ENCODE results near the gene AMT. TPM values are rescaled to one million over a fixed set of nuclear protein-coding genes. Genes with fewer than 3 reads are reported as not detected.
"Not testable (repeated sequence)": the region's sequence is repeated elsewhere in the genome, so short reads cannot be mapped to it uniquely, and the experiment has no call there.

AMT gene
- total RNA-seq, 2 donors from 2014 or later: 44.4 to 51.7 TPM

- peak; percentile 63 for DNase-seq
- Histone ChIP-seq H3K27me3 (ENCODE audit: control insufficient read depth, insufficient read depth, low read length, poor library complexity, severe bottlenecking) (no peaks in the 10 kb centered on the region), H3K27ac (ENCODE audit: low read depth, low read length) (no peak overlapping the region), H3K9ac (ENCODE audit: extremely low read depth, low read length, poor library complexity, severe bottlenecking) (no peak overlapping the region), H3K4me1 (ENCODE audit: control insufficient read depth, insufficient read depth, low read length) (no peaks in the 10 kb centered on the region), H3K36me3 (ENCODE audit: control insufficient read depth, insufficient read depth, low read length) (peaks cover 36% of the 10 kb centered on the region), H3K9me3 (ENCODE audit: control insufficient read depth, low read length) (no peaks in the 10 kb centered on the region), H3K4me3 (ENCODE audit: low read length) (no peak overlapping the region)
- Mint-ChIP-seq H3K36me3 (ENCODE audit: low read depth) (peaks cover 49% of the 10 kb centered on the region), H3K27me3 (ENCODE audit: insufficient read depth) (no peaks in the 10 kb centered on the region), H3K9me3 (no peaks in the 10 kb centered on the region), H3K4me1 (peaks cover 26% of the 10 kb centered on the region), H3K4me3 (no peak overlapping the region), H3K27ac (peak overlapping the region; percentile 2)
- WGBS, 2 experiments (ENCODE audit: insufficient coverage in 1 of 2, insufficient read length in 1 of 2): 88 to 89% methylated on average over 3 to 4 of the region's 4 CpGs
- no peak for TF ChIP-seq CTCF (conservative IDR thresholded peaks at IDR 0.05)
These were observed 24.8 kb downstream of the AMT start for GRCh38 chr3:49397470-49397869.

GRCh38 chr3:49391310-49391709 lies 31.0 kb downstream of the AMT start:
- H3K4me1 ChIP-seq (ENCODE audit: control insufficient read depth, insufficient read depth, low read length); H3K4me3 Mint-ChIP-seq; H3K27me3 Mint-ChIP-seq (ENCODE audit: insufficient read depth); H3K4me3 ChIP-seq (ENCODE audit: low read length); H3K9me3 Mint-ChIP-seq; H3K27me3 ChIP-seq (ENCODE audit: control insufficient read depth, insufficient read depth, low read length, poor library complexity, severe bottlenecking); H3K27ac ChIP-seq (ENCODE audit: low read depth, low read length); H3K9ac ChIP-seq (ENCODE audit: extremely low read depth, low read length, poor library complexity, severe bottlenecking); H3K27ac Mint-ChIP-seq; DNase-seq; H3K4me1 Mint-ChIP-seq; H3K9me3 ChIP-seq (ENCODE audit: control insufficient read depth, low read length): not testable (repeated sequence)
- peaks cover 26% of the 10 kb centered on the region for H3K36me3 ChIP-seq (ENCODE audit: control insufficient read depth, insufficient read depth, low read length)
- peaks cover 40% of the 10 kb centered on the region for H3K36me3 Mint-ChIP-seq (ENCODE audit: low read depth)
- WGBS, 2 experiments (ENCODE audit: insufficient coverage in 1 of 2, insufficient read length in 1 of 2): 81 to 85% methylated on average over 8 to 10 of the region's 10 CpGs

GRCh38 chr3:49389297-49389696 lies 33.0 kb downstream of the AMT start:
- Histone ChIP-seq H3K4me3 (ENCODE audit: low read length) (no peak overlapping the region), H3K36me3 (ENCODE audit: control insufficient read depth, insufficient read depth, low read length) (peaks cover 16% of the 10 kb centered on the region), H3K9ac (ENCODE audit: extremely low read depth, low read length, poor library complexity, severe bottlenecking) (no peak overlapping the region), H3K9me3 (ENCODE audit: control insufficient read depth, low read length) (no peaks in the 10 kb centered on the region), H3K4me1 (ENCODE audit: control insufficient read depth, insufficient read depth, low read length) (no peaks in the 10 kb centered on the region), H3K27me3 (ENCODE audit: control insufficient read depth, insufficient read depth, low read length, poor library complexity, severe bottlenecking) (no peaks in the 10 kb centered on the region), H3K27ac (ENCODE audit: low read depth, low read length) (no peak overlapping the region)
- Mint-ChIP-seq H3K4me1 (peaks cover 3% of the 10 kb centered on the region), H3K27ac (no peak overlapping the region), H3K36me3 (ENCODE audit: low read depth) (peaks cover 23% of the 10 kb centered on the region), H3K4me3 (no peak overlapping the region), H3K27me3 (ENCODE audit: insufficient read depth) (no peaks in the 10 kb centered on the region), H3K9me3 (peaks cover 2% of the 10 kb centered on the region)
- 94 to 95% methylated on average over 3 to 6 of the region's 6 CpGs for WGBS, 2 experiments (ENCODE audit: insufficient coverage in 1 of 2, insufficient read length in 1 of 2)
- TF ChIP-seq CTCF (conservative IDR thresholded peaks at IDR 0.05): no peak
- DNase-seq: no peak

- H3K27me3 Mint-ChIP-seq (ENCODE audit: insufficient read depth): no peaks in the 10 kb centered on the region
- H3K36me3 ChIP-seq (ENCODE audit: control insufficient read depth, insufficient read depth, low read length): peaks cover 16% of the 10 kb centered on the region
- no peak overlapping the region for H3K4me3 Mint-ChIP-seq
- no peaks in the 10 kb centered on the region for H3K4me1 Mint-ChIP-seq
- H3K27ac ChIP-seq (ENCODE audit: low read depth, low read length): no peak overlapping the region
- no peaks in the 10 kb centered on the region for H3K27me3 ChIP-seq (ENCODE audit: control insufficient read depth, insufficient read depth, low read length, poor library complexity, severe bottlenecking)
- 98 to 100% methylated on average over 1 of the region's 1 CpG for WGBS, 2 experiments (ENCODE audit: insufficient coverage in 1 of 2, insufficient read length in 1 of 2)
- H3K9me3 Mint-ChIP-seq: peaks cover 2% of the 10 kb centered on the region
- no peak for DNase-seq
- no peaks in the 10 kb centered on the region for H3K4me1 ChIP-seq (ENCODE audit: control insufficient read depth, insufficient read depth, low read length)
- H3K9me3 ChIP-seq (ENCODE audit: control insufficient read depth, low read length): no peaks in the 10 kb centered on the region
- no peak overlapping the region for H3K4me3 ChIP-seq (ENCODE audit: low read length)
- no peak overlapping the region for H3K9ac ChIP-seq (ENCODE audit: extremely low read depth, low read length, poor library complexity, severe bottlenecking)
- no peak for TF ChIP-seq CTCF (conservative IDR thresholded peaks at IDR 0.05)
- H3K27ac Mint-ChIP-seq: peak overlapping the region; percentile 44
- peaks cover 22% of the 10 kb centered on the region for H3K36me3 Mint-ChIP-seq (ENCODE audit: low read depth)
These were observed 33.9 kb downstream of the AMT start for GRCh38 chr3:49388289-49388820.

Measured in endodermal cell (in vitro differentiated cells).